HG02970 (cell line): ENCODE results near the gene ARL8A.
"Not testable (repeated sequence)": the region's sequence is repeated elsewhere in the genome, so short reads cannot be mapped to it uniquely, and the experiment has no call there.

Source experiments
- ATAC-seq: cut with Tn5 transposase; IDR thresholded peaks from one replicate; pipeline ENCODE4 v1.9.1; 2021; ENCODE audit warnings: mild to moderate bottlenecking, moderate library complexity, moderate number of reproducible peaks; ENCODE audit not compliant: unreplicated experiment, low FRiP score

ARL8A gene

DNA sequence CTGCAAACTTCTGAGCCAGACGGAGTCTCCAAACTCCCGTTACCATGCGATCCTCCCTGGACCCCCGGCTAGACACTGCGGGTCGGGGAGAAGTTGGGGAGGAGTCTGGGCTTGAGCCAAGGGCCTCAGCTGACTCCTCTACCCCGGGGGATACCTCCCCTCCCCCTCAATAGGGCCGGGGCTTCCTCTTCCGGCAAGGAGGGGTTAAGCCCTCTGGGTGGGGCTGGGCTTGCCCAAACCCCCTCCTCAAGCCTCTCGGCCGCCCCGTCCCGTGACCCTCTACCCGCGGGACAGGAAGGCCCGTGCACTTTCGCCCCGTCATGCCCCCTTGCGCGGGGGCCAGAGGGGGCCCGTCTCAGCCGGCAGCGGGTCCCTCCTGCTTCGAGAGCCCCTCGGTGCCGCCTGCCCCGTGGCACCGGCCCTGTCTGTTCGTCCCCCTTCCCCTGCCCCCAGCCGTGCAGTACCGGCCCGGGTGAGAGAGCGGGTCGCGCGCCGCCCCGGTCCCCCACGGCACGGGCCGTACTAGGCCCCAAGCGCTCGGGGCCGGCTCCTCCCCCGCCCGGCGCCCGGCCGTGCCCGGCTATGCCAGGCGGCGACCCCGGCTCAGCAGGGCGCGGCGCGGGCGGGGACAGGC, 652 bp downstream of the ARL8A start:
- peak; percentile 42 for ATAC-seq

DNA sequence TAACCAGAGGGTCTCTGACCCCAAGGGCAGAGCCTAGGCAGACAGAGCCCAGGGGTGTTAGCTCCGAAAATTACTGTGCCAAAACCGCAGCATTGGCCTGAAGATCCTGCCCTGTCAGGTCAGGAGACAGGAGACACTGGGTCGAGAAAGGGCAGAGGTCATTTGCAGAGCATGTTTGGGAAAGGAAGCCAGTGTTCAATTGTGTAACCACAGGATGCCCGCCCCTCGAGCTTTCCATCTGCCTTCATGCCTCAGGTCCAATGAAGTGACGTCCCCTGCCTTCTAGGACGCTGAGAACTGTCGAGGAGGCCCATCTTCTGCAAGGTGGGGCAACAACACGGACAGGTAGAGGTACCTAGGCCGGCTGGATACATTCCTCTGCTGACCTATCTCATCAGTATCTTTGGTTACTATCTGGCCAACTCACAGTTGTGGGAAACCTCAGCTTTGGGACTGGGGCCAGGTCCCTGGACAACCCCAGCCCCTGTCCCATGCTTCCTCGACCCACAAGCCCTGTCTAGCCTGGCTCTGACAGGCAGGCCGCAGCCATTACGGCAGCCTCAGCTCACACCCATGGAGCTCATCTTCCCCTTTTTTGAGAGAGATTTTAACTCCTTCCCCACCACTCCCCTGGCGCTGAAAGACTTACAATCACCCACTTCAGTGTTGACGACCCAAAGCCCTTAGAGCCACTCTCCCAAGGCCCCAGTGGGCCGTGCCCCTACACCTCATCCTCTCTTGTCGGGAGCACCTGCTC, 1.3 kb downstream of the ARL8A start:
- peak; percentile 23 for ATAC-seq

GRCh38 chr1:202141468-202141867, 3.1 kb downstream of the ARL8A start:
- not testable (repeated sequence) for ATAC-seq

GRCh38 chr1:202140833-202141232, 3.7 kb downstream of the ARL8A start:
- no peak for ATAC-seq

- ATAC-seq: no peak
These were observed 9.3 kb downstream of the ARL8A start for GRCh38 chr1:202135221-202135721.

GRCh38 chr1:202134645-202135172, 9.8 kb downstream of the ARL8A start:
- no peak for ATAC-seq

- no peak for ATAC-seq
These were observed 10.5 kb downstream of the ARL8A start for GRCh38 chr1:202133989-202134388.

DNA sequence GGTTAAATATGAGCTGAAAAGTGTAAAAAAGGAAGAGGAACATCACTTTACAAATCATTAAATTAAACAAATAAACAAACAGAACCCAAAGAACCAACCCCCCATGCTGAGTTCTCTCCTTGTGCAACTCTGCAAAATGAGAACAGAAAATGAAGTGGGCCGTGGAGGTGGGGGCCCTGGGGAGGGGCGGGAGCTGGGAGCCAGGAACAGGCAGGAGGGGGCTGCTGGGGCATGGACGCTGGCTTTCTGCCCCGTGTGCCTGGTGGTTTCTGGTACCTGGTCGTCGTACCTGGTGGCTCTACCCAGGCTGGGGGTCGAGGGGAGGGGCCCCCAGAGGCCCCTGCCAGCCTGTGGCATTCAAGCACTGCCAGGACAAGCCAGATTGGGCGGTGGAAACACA, 11.0 kb downstream of the ARL8A start:
- no peak for ATAC-seq

GRCh38 chr1:202133001-202133400, 11.5 kb downstream of the ARL8A start:
- no peak for ATAC-seq

GRCh38 chr1:202131956-202132821, 12.3 kb downstream of the ARL8A start:
- ATAC-seq: no peak

GRCh38 chr1:202130816-202131522, 13.6 kb downstream of the ARL8A start:
- ATAC-seq: no peak

GRCh38 chr1:202130297-202130721, 14.2 kb downstream of the ARL8A start:
- no peak for ATAC-seq

GRCh38 chr1:202129453-202130296, 14.9 kb downstream of the ARL8A start:
- ATAC-seq: no peak

DNA sequence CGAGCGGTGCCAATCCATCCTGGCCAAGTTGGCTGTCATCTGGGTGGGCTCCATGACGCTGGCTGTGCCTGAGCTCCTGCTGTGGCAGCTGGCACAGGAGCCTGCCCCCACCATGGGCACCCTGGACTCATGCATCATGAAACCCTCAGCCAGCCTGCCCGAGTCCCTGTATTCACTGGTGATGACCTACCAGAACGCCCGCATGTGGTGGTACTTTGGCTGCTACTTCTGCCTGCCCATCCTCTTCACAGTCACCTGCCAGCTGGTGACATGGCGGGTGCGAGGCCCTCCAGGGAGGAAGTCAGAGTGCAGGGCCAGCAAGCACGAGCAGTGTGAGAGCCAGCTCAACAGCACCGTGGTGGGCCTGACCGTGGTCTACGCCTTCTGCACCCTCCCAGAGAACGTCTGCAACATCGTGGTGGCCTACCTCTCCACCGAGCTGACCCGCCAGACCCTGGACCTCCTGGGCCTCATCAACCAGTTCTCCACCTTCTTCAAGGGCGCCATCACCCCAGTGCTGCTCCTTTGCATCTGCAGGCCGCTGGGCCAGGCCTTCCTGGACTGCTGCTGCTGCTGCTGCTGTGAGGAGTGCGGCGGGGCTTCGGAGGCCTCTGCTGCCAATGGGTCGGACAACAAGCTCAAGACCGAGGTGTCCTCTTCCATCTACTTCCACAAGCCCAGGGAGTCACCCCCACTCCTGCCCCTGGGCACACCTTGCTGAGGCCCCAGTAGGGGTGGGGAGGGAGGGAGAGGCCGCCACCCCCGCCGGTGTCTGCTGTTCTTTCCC, 16.5 kb downstream of the ARL8A start:
- no peak for ATAC-seq

GRCh38 chr1:202127061-202127460, 17.5 kb downstream of the ARL8A start:
- ATAC-seq: no peak

- no peak for ATAC-seq
These were observed 18.1 kb downstream of the ARL8A start for GRCh38 chr1:202126426-202126825.

GRCh38 chr1:202125611-202126010, 18.9 kb downstream of the ARL8A start:
- no peak for ATAC-seq

DNA sequence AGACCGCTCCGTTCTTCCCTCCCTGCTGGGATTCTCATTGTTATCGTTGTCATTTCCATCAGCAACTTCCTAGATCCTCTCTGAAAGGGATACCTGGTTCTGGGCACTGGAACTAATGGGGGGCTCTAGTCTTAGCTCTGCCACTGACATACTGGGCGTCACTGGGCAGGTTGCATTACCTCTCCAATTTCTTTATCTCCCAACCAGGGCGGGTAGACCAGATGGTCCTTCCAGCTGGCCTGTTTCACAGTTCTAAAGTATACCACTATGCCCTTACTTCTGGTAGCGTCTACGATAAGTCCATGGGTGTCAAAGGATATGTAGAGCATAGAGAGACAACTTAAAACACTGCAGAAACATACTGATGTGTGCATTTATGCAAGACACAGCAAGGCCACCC, 20.4 kb downstream of the ARL8A start:
- no peak for ATAC-seq
